Esophagus muscularis mucosa (tissue), 4 donors: ENCODE data around the gene CUBN. TPM values are rescaled to one million over a fixed set of nuclear protein-coding genes. Genes with fewer than 3 reads are reported as not detected.

Experiments used
- DNase-seq: peaks from one replicate; pipeline ENCODE4 v3.0.0-alpha.2; 2017; ENCODE audit errors: extremely low spot score
- H3K27ac ChIP-seq, 4 donors: fragments of 200-600 bp; sonication (generic); replicated peaks in 1 of 4; 1 replicate in 3 of 4; 2 replicates in 1 of 4; pipeline ENCODE4 v1.5.1; 2016 to 2019; ENCODE audit warnings: mild to moderate bottlenecking in 1 of 4
- H3K27me3 ChIP-seq, 4 donors: fragments of 200-600 bp; sonication (generic); one replicate each; pipeline versions ENCODE4 v1.5.1 to v1.6.0; 2016 to 2019
- H3K36me3 ChIP-seq, 4 donors: fragments of 200-600 bp; sonication (generic); one replicate each; pipeline ENCODE4 v1.5.1; 2016 to 2019
- H3K4me1 ChIP-seq, 4 donors: fragments of 200-600 bp; sonication (generic); one replicate each; pipeline ENCODE4 v1.5.1; 2016 to 2019
- H3K4me3 ChIP-seq, 4 donors: fragments of 200-600 bp; sonication (generic); 1 replicate in 2 of 4; 2 replicates in 2 of 4; pipeline ENCODE4 v1.5.1; 2016 to 2019; ENCODE audit warnings: mild to moderate bottlenecking in 4 of 4, moderate library complexity in 1 of 4
- H3K9me3 ChIP-seq, 4 donors: fragments of 200-600 bp; sonication (generic); 1 replicate in 3 of 4; 2 replicates in 1 of 4; pipeline ENCODE4 v1.5.1; 2016 to 2019
- EP300 ChIP-seq: sonication (generic); formaldehyde crosslinking; IDR thresholded peaks from one replicate; pipeline ENCODE4 v1.6.1; 2017; ENCODE audit warnings: antibody characterized with exemption
- POLR2A ChIP-seq: fragments of 450-650 bp; IDR thresholded peaks from one replicate; pipeline ENCODE4 v1.6.1; 2017; ENCODE audit warnings: antibody characterized with exemption, moderate library complexity, mild to moderate bottlenecking, low read depth
- POLR2AphosphoS5 ChIP-seq, 2 donors: sonication (generic); formaldehyde crosslinking; IDR thresholded peaks; one replicate each; pipeline ENCODE4 v1.6.1; 2017; ENCODE audit warnings: antibody characterized with exemption in 2 of 2
- WGBS: methylation state at CpG from one replicate; pipeline ENCODE4 v1.1.5; 2018; 5-methylcytosine and 5-hydroxymethylcytosine counted together
- intact Hi-C: fragments of 100-400 bp; cut with DNase I; formaldehyde crosslinking; loops from one replicate; pipeline ENCODE4 v1.15.1; 2023
- total RNA-seq, 4 donors: library from RNA; depleted of rRNA; stranded (reverse); fragments of >200 nt; gene quantifications; one replicate each; pipeline versions ENCODE4 v1.1.0 to v1.2.1, GENCODE V29; 2016
- TF ChIP-seq, protein P1 (sequence below), 3 experiments: fragments of 200-600 bp in 2 of 3; fragments of 450-650 bp in 1 of 3; sonication (generic) in 2 of 3; IDR thresholded peaks; one replicate each; pipeline ENCODE4 v1.5.1; 2017 to 2019; ENCODE audit warnings: antibody characterized with exemption in 3 of 3, mild to moderate bottlenecking in 2 of 3, moderate library complexity in 1 of 3

Gene CUBN
- total RNA-seq, 4 donors from 2014 or later: 1.3 to 4.6 (median 2.3) TPM

DNA sequence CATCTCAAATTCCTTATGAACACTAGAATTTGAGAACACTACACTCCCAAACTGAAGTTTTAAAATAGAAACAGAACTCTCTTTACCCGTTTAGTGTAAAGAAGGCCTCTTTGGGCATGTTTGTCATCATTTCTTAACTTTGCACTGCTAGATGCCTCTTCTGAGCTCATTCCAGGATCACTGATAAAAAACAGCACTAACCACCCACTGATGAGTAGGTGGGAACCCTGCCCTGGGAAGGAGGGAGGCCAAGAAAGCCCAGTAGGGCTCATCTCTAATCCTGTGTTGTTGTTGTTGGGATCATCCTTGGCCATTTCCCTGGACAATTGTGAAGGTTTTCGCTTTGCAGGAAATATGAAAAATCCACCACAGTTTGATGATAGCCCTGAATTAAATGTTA is 68.2 kb downstream of the CUBN start:
- no peak overlapping the region for H3K4me3 ChIP-seq
- no peaks in the 10 kb centered on the region for H3K27me3 ChIP-seq
- TF ChIP-seq POLR2A: no peak
- no peaks in the 10 kb centered on the region for H3K36me3 ChIP-seq
- H3K4me1 ChIP-seq: peaks cover 7 to 20% (median 13%) of the 10 kb centered on the region in 4 donors
- H3K27ac ChIP-seq: no peak overlapping the region
- WGBS: 69% methylated on average over 2 of the region's 2 CpGs
- no peaks in the 10 kb centered on the region for H3K9me3 ChIP-seq
- intact Hi-C loops: no loop called here
- no peak for DNase-seq

DNA sequence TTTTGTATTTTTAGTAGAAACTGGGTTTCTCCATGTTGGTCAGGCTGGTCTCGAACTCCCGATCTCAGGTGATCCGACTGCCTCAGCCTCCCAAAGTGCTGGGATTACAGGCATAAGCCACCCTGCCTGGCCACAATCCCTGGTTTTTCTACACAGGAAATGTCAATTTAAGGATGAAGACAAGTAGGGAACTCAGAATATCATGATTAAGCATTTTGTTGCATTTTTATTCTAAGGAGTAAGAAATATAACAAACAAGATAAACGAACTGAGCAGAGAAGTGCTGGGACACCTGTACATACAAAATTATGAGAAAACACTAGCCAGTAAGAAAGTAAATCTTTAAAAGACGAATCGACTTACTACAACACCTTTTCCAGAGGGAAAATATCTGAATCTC is 69.3 kb downstream of the CUBN start:
- no peaks in the 10 kb centered on the region for H3K9me3 ChIP-seq
- intact Hi-C loops: no loop called here
- no peak overlapping the region for H3K27ac ChIP-seq

DNA sequence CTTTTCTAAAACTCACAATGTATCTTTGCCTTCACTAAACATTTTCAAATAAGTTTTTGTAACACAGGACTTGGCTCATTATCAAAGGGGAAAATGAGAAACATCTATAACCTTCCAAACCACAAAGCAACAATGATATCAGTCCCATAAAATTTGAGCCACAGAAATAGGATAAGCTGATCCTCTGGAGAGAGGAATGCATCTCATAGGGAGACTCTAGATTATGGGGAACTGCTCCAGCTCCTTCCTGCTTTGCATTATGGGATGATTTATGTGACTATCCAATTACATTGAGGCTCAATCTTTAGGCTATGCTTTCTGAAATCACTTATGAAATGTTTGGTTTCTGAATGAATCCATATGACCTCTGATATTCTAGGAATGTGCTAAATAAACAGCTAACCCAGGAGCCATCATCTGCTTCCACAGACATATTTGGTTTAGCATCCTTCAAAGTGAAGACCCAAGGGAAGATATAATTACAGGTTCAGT is 70.4 kb downstream of the CUBN start:
- no peaks in the 10 kb centered on the region for H3K9me3 ChIP-seq
- intact Hi-C loops: no loop called here
- H3K4me3 ChIP-seq: no peak overlapping the region
- no peaks in the 10 kb centered on the region for H3K36me3 ChIP-seq
- no peak for TF ChIP-seq POLR2A
- TF ChIP-seq EP300: no peak
- TF ChIP-seq, protein P1, sequence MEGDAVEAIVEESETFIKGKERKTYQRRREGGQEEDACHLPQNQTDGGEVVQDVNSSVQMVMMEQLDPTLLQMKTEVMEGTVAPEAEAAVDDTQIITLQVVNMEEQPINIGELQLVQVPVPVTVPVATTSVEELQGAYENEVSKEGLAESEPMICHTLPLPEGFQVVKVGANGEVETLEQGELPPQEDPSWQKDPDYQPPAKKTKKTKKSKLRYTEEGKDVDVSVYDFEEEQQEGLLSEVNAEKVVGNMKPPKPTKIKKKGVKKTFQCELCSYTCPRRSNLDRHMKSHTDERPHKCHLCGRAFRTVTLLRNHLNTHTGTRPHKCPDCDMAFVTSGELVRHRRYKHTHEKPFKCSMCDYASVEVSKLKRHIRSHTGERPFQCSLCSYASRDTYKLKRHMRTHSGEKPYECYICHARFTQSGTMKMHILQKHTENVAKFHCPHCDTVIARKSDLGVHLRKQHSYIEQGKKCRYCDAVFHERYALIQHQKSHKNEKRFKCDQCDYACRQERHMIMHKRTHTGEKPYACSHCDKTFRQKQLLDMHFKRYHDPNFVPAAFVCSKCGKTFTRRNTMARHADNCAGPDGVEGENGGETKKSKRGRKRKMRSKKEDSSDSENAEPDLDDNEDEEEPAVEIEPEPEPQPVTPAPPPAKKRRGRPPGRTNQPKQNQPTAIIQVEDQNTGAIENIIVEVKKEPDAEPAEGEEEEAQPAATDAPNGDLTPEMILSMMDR (IDR thresholded peaks at IDR 0.05): no peak
- no peak for TF ChIP-seq POLR2AphosphoS5 (IDR thresholded peaks at IDR 0.05)
- H3K27ac ChIP-seq: no peak overlapping the region
- H3K4me1 ChIP-seq: peaks cover 7 to 20% (median 13%) of the 10 kb centered on the region in 4 donors
- DNase-seq: no peak
- H3K27me3 ChIP-seq: no peaks in the 10 kb centered on the region

More for the DNA sequence above, 69.3 kb downstream of the CUBN start:
- Histone ChIP-seq H3K4me3 (no peak overlapping the region), H3K4me1 (peaks cover 7 to 20% (median 13%) of the 10 kb centered on the region in 4 donors), H3K27me3 (no peaks in the 10 kb centered on the region), H3K36me3 (no peaks in the 10 kb centered on the region)
- TF ChIP-seq EP300 (no peak), POLR2A (no peak), POLR2AphosphoS5 (IDR thresholded peaks at IDR 0.05) (no peak)
- TF ChIP-seq, protein P1 (IDR thresholded peaks at IDR 0.05): no peak
- WGBS: 77% methylated on average over 6 of the region's 6 CpGs
- DNase-seq: no peak

DNA sequence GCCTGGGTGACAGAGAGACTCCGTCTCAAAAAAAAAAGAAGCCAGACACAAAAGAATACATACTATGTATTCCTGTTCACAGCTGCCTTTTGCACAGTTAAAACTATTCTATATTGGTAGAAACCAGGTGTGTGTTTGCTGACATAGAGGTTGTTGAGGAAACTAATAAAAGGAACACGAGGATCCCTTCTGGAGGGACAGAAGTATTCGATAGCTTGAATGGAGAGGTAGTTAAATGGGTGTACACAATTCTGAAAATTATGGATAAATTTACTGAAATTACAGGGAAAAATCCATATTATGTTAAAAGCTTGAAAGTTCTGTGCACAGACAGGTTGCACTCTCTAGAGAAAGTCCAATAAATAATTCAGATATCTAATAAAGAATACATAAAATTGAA is 71.5 kb downstream of the CUBN start:
- intact Hi-C loops: no loop called here
- no peak for TF ChIP-seq EP300
- TF ChIP-seq, protein P1 (IDR thresholded peaks at IDR 0.05): no peak
- TF ChIP-seq POLR2AphosphoS5 (IDR thresholded peaks at IDR 0.05): no peak
- H3K27ac ChIP-seq: no peak overlapping the region
- no peaks in the 10 kb centered on the region for H3K9me3 ChIP-seq
- H3K4me1 ChIP-seq: peaks cover 5 to 14% (median 10%) of the 10 kb centered on the region in 4 donors
- 93% methylated on average over 3 of the region's 3 CpGs for WGBS
- no peak overlapping the region for H3K4me3 ChIP-seq
- H3K36me3 ChIP-seq: no peaks in the 10 kb centered on the region
- no peaks in the 10 kb centered on the region for H3K27me3 ChIP-seq
- no peak for DNase-seq

DNA sequence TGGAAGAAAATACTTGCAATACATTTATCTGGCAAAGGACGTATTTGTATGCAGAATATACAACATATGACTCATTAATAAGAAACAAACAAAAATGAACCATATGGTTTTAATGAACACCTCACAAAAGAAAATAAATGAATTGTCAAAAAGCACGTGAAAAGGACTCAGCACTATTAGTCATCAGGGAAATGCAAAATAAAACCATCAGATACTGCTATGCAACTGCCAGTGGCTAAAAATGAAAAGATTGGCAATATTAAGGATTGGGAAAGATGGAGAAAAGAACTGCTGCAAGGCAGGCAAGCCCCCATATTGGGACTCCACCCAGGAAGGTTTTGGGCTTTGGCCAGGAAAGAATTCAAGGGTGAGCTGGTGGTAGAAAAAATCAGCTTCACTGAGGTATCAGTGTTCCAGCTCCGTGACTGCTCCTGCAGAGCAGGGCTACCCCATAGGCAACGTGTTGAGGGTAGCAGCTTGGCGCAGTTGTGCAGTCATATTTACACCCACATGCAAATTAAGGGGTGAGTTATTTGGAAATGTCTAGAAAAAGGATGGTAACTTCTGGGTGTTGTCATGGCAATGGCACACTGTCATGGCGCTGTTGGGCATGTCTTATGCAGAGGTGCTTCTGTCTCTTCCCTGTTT is 72.7 kb downstream of the CUBN start:
- Histone ChIP-seq H3K4me1 (peaks cover 0 to 3% (median under 1%) of the 10 kb centered on the region in 4 donors), H3K27ac (no peak overlapping the region), H3K36me3 (no peaks in the 10 kb centered on the region), H3K4me3 (no peak overlapping the region), H3K27me3 (no peaks in the 10 kb centered on the region), H3K9me3 (no peaks in the 10 kb centered on the region)
- intact Hi-C loops: no loop called here
- TF ChIP-seq, protein P1 (IDR thresholded peaks at IDR 0.05): no peak
- 74% methylated on average over 6 of the region's 6 CpGs for WGBS
- no peak for DNase-seq
